WERI-Rb-1 (cell line): ENCODE data around the gene APOO.

Source experiments
- DNase-seq: peaks from one replicate; pipeline ENCODE4 v3.0.0-alpha.2; 2020
- H3K27ac ChIP-seq: fragments of 250-450 bp; sonication (Bioruptor Pico); 2 replicates; pipeline ENCODE4 v1.5.1; 2020; ENCODE audit warnings: mild to moderate bottlenecking, moderate library complexity
- H3K27me3 ChIP-seq: fragments of 250-450 bp; sonication (Bioruptor Pico); 2 replicates; pipeline ENCODE4 v1.5.1; 2021; ENCODE audit warnings: mild to moderate bottlenecking, low read depth, moderate library complexity; ENCODE audit not compliant: insufficient read depth, severe bottlenecking
- H3K36me3 ChIP-seq: fragments of 250-450 bp; sonication (Bioruptor Pico); 2 replicates; pipeline ENCODE4 v1.5.1; 2020; ENCODE audit warnings: mild to moderate bottlenecking, moderate library complexity
- H3K4me3 ChIP-seq: 2 replicates; pipeline ENCODE4 v1.5.1; 2011; ENCODE audit warnings: low read depth, mild to moderate bottlenecking, control low read depth, low read length
- H3K9me3 ChIP-seq: fragments of 250-450 bp; sonication (Bioruptor Pico); 2 replicates; pipeline ENCODE4 v1.5.1; 2021; ENCODE audit warnings: mild to moderate bottlenecking, moderate library complexity; ENCODE audit not compliant: severe bottlenecking
- TF ChIP-seq, protein P1 (sequence below): IDR thresholded peaks from 2 replicates; pipeline ENCODE4 v1.5.1; 2011; ENCODE audit warnings: low read depth, mild to moderate bottlenecking, control low read depth, inconsistent platforms, low read length

Gene APOO

DNA sequence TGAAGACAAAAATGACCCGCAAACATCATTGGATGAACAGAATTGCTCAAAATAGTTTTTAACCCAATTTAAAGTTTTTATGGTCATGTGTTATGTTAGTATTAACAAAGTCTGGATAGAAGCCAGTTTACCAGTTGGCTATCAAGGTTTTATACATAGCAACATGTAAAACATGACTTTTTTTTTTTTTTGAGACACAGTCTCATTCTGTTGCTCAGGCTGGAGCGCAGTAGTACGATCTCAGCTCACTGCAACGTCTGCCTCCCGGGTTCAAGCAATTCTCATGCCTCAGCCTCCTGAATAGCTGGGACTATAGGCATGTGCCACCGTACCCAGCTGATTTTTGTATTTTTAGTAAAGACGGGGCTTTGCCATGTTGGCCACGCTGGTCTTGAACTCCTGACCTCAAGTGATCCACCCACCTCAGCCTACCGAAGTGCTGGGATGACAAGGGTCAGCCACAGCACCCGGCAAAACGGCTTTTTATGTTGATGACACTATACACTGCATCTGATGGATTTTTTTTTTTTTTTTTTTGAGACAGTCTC, 121.4 kb downstream of the APOO start:
- no peak overlapping the region for H3K27ac ChIP-seq
- H3K36me3 ChIP-seq, result no peaks in the 10 kb centered on the region
- DNase-seq, result no peak
- H3K27me3 ChIP-seq, result peaks cover 3% of the 10 kb centered on the region
- TF ChIP-seq, protein P1, sequence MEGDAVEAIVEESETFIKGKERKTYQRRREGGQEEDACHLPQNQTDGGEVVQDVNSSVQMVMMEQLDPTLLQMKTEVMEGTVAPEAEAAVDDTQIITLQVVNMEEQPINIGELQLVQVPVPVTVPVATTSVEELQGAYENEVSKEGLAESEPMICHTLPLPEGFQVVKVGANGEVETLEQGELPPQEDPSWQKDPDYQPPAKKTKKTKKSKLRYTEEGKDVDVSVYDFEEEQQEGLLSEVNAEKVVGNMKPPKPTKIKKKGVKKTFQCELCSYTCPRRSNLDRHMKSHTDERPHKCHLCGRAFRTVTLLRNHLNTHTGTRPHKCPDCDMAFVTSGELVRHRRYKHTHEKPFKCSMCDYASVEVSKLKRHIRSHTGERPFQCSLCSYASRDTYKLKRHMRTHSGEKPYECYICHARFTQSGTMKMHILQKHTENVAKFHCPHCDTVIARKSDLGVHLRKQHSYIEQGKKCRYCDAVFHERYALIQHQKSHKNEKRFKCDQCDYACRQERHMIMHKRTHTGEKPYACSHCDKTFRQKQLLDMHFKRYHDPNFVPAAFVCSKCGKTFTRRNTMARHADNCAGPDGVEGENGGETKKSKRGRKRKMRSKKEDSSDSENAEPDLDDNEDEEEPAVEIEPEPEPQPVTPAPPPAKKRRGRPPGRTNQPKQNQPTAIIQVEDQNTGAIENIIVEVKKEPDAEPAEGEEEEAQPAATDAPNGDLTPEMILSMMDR, result no peak
- no peak overlapping the region for H3K4me3 ChIP-seq
- no peaks in the 10 kb centered on the region for H3K9me3 ChIP-seq

DNA sequence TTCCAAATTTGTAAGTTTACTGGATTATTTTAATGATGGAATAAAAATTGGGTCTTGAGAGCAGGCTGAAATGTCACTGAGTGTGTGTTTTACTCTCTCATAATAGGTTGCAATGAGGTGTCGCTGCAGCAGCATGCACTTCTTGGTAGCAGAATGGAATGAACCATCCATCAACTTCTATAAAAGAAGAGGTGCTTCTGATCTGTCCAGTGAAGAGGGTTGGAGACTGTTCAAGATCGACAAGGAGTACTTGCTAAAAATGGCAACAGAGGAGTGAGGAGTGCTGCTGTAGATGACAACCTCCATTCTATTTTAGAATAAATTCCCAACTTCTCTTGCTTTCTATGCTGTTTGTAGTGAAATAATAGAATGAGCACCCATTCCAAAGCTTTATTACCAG, 122.2 kb downstream of the APOO start:
- TF ChIP-seq, protein P1, result no peak
- H3K27me3 ChIP-seq, result peaks cover 3% of the 10 kb centered on the region
- no peaks in the 10 kb centered on the region for H3K9me3 ChIP-seq
- no peak for DNase-seq
- no peak overlapping the region for H3K4me3 ChIP-seq
- no peaks in the 10 kb centered on the region for H3K36me3 ChIP-seq
- H3K27ac ChIP-seq, result no peak overlapping the region

DNA sequence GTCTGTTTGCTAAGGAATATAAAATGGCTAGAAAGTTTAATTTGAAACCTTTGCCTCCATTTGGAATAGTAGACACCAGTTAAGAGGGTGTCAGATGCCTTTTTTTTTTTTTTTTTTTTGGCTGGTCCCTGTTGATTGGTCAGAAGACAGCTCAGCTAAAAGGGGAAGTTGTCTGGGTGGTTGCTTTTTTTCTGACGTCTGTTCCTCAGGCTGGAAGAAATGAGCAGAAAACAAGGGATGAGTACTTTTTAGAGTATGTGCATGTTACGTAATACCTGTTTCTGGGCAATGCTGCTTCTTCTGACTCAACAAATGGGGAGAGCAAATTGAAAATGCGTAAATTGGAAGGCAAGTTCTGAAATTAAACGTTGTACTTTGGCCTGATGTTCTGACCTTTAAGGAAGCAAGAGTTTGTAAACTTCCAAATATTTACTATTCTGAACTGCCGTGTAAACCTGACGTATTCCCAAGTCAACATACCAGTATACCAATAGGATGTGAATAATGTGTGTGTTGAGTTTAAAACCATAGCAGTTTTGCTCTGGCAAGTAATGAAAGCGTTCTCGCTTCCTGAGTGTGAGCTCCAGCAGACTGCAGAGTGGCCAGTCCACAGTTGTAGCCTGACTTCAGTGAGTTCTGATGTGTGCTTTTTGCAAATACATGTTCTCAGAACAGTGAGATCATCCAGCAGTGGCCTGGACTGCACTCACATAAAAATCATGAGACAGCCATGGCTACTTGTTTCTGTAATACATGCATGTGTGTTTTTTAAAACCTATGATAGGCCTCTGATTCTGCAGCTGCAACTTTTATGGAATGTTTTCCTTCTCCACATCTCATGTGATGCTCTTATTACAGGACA, 123.0 kb downstream of the APOO start:
- no peak for DNase-seq
- Histone ChIP-seq H3K27ac (no peak overlapping the region), H3K27me3 (no peaks in the 10 kb centered on the region), H3K9me3 (no peaks in the 10 kb centered on the region), H3K4me3 (no peak overlapping the region), H3K36me3 (no peaks in the 10 kb centered on the region)
- TF ChIP-seq, protein P1, result no peak

DNA sequence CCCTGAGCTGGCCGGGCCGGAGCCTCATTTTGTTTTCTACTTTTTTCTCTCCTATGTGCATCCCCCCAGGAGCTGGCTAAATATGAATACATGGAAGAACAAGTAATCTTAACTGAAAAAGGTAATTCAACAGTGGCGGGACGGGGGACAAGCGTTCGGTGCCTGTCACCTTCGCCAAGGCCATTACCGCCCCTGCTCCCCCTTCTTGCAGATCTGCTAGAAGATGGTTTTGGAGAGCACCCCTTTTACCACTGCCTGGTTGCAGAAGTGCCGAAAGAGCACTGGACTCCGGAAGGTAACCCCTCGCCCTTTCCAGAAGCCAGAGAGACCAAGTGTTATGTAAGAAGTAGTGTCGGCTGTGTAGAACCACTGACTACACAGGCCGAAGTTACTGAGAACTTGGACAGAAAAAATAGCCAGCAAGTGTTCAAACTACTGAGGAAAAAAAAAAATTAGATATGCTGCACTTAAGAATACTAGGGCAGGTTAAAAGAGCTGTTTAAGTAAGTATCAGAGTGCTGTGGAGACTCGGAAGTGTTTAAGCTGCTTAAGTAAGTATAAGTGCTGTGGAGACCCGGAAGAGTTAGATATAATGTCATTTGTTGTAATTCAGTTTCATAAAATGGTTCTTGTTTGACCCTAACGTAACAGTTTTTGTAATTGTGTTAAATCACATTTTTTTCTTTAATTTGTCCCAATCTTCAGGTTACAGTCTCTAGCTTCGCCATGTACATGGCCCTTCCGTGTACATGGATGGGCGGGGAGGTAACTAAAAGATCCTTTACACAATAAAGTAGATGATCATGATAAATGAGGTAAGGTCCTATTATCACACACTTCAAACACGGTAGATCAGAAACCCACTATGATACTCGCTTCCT, 123.9 kb downstream of the APOO start:
- Histone ChIP-seq H3K4me3 (peak overlapping the region; percentile 75), H3K9me3 (no peaks in the 10 kb centered on the region), H3K27ac (no peak overlapping the region), H3K36me3 (no peaks in the 10 kb centered on the region), H3K27me3 (no peaks in the 10 kb centered on the region)
- no peak for DNase-seq
- TF ChIP-seq, protein P1, result no peak
